Duodenal mucosa (tissue), 2 donors: ENCODE results near the gene POLR2J2.
"Not testable (repeated sequence)": the region's sequence is repeated elsewhere in the genome, so short reads cannot be mapped to it uniquely, and the experiment has no call there.

Experiments
- H3K27ac ChIP-seq: one replicate; pipeline ENCODE4 v1.7.0; 2013; ENCODE audit warnings: low read depth, low read length
- H3K27me3 ChIP-seq, 2 donors: one replicate each; pipeline ENCODE4 v1.7.0; 2013; ENCODE audit warnings: low read length in 2 of 2, control low read depth in 1 of 2; ENCODE audit not compliant: insufficient read depth in 2 of 2, control insufficient read depth in 1 of 2
- H3K36me3 ChIP-seq, 2 donors: one replicate each; pipeline ENCODE4 v1.7.0; 2013; ENCODE audit warnings: low read length in 2 of 2, control low read depth in 1 of 2; ENCODE audit not compliant: insufficient read depth in 2 of 2, control insufficient read depth in 1 of 2
- H3K4me1 ChIP-seq, 2 donors: one replicate each; pipeline ENCODE4 v1.7.0; 2013; ENCODE audit warnings: low read length in 2 of 2, control low read depth in 1 of 2; ENCODE audit not compliant: insufficient read depth in 2 of 2, control insufficient read depth in 1 of 2
- H3K4me3 ChIP-seq, 2 donors: one replicate each; pipeline ENCODE4 v1.7.0; 2013; ENCODE audit warnings: low read length in 2 of 2, low read depth in 1 of 2
- H3K9ac ChIP-seq, 2 donors: one replicate each; pipeline ENCODE4 v1.7.0; 2013; ENCODE audit warnings: low read length in 2 of 2, low read depth in 1 of 2
- H3K9me3 ChIP-seq, 2 donors: one replicate each; pipeline ENCODE4 v1.7.0; 2013; ENCODE audit warnings: low read length in 2 of 2, control low read depth in 1 of 2; ENCODE audit not compliant: control insufficient read depth in 1 of 2

Gene POLR2J2

GRCh38 chr7:102667523-102667922, 3.9 kb downstream of the POLR2J2 start:
- not testable (repeated sequence) for H3K36me3 ChIP-seq, H3K4me1 ChIP-seq, H3K27me3 ChIP-seq, H3K9me3 ChIP-seq, H3K4me3 ChIP-seq, H3K27ac ChIP-seq, H3K9ac ChIP-seq

GRCh38 chr7:102666850-102667249, 4.6 kb downstream of the POLR2J2 start:
- not testable (repeated sequence) for H3K9me3 ChIP-seq, H3K4me3 ChIP-seq, H3K27ac ChIP-seq, H3K36me3 ChIP-seq, H3K4me1 ChIP-seq, H3K9ac ChIP-seq, H3K27me3 ChIP-seq

GRCh38 chr7:102664765-102665164, 6.7 kb downstream of the POLR2J2 start:
- H3K36me3 ChIP-seq, H3K27ac ChIP-seq, H3K9me3 ChIP-seq, H3K4me3 ChIP-seq, H3K9ac ChIP-seq, H3K27me3 ChIP-seq, H3K4me1 ChIP-seq: not testable (repeated sequence)

- H3K9ac ChIP-seq, H3K4me1 ChIP-seq, H3K4me3 ChIP-seq, H3K27ac ChIP-seq, H3K9me3 ChIP-seq, H3K27me3 ChIP-seq, H3K36me3 ChIP-seq: not testable (repeated sequence)
These were observed 21.5 kb downstream of the POLR2J2 start, which contains the start of gene SPDYE2B for GRCh38 chr7:102649924-102650323. Gene SPDYE2B (plus strand): TSS chr7:102650319. CDS start chr7:102652349, 2,030 bp downstream.

GRCh38 chr7:102647813-102648212, 23.6 kb downstream of the POLR2J2 start:
- H3K27me3 ChIP-seq, H3K4me1 ChIP-seq, H3K9ac ChIP-seq, H3K36me3 ChIP-seq, H3K9me3 ChIP-seq, H3K4me3 ChIP-seq, H3K27ac ChIP-seq: not testable (repeated sequence)

GRCh38 chr7:102643404-102643803, 28.1 kb downstream of the POLR2J2 start:
- not testable (repeated sequence) for H3K9ac ChIP-seq, H3K27ac ChIP-seq, H3K27me3 ChIP-seq, H3K4me1 ChIP-seq, H3K9me3 ChIP-seq, H3K36me3 ChIP-seq, H3K4me3 ChIP-seq

GRCh38 chr7:102642691-102643090, 28.8 kb downstream of the POLR2J2 start, which contains the start of gene UPK3BL1:
Gene UPK3BL1 (minus strand): TSS chr7:102642791. CDS start chr7:102642741, 50 bp downstream.
- H3K9me3 ChIP-seq, H3K4me3 ChIP-seq, H3K4me1 ChIP-seq, H3K27me3 ChIP-seq, H3K36me3 ChIP-seq, H3K27ac ChIP-seq, H3K9ac ChIP-seq: not testable (repeated sequence)

GRCh38 chr7:102638848-102639247, 32.6 kb downstream of the POLR2J2 start:
- not testable (repeated sequence) for H3K27me3 ChIP-seq, H3K9me3 ChIP-seq, H3K9ac ChIP-seq, H3K4me1 ChIP-seq, H3K36me3 ChIP-seq, H3K27ac ChIP-seq, H3K4me3 ChIP-seq

- H3K4me3 ChIP-seq, H3K9ac ChIP-seq, H3K27me3 ChIP-seq: not testable (repeated sequence)
These were observed 34.5 kb downstream of the POLR2J2 start for GRCh38 chr7:102636956-102637355.

GRCh38 chr7:102635354-102635753, 36.1 kb downstream of the POLR2J2 start:
- H3K36me3 ChIP-seq, H3K4me1 ChIP-seq, H3K4me3 ChIP-seq, H3K9ac ChIP-seq, H3K27me3 ChIP-seq, H3K27ac ChIP-seq, H3K9me3 ChIP-seq: not testable (repeated sequence)

More at GRCh38 chr7:102636956-102637355, 34.5 kb downstream of the POLR2J2 start:
- H3K9me3 ChIP-seq, H3K36me3 ChIP-seq, H3K4me1 ChIP-seq, H3K27ac ChIP-seq: not testable (repeated sequence)

- H3K36me3 ChIP-seq, H3K27me3 ChIP-seq, H3K4me1 ChIP-seq, H3K27ac ChIP-seq, H3K9ac ChIP-seq, H3K4me3 ChIP-seq, H3K9me3 ChIP-seq: not testable (repeated sequence)
These were observed 37.2 kb downstream of the POLR2J2 start for GRCh38 chr7:102634299-102634698.
